Measurements from ENCODE around the gene CCL18.
"Not testable (repeated sequence)": the region's sequence is repeated elsewhere in the genome, so short reads cannot be mapped to it uniquely, and the experiment has no call there.

- not testable (repeated sequence) for TF ChIP-seq ZNF274 (IDR thresholded peaks at IDR 0.05; ENCODE audit: low read depth, low read length); YY1 (IDR thresholded peaks at IDR 0.05; ENCODE audit: insufficient read depth, insufficient read length)
Observed at GRCh38 chr17:36108265-36108664, 44.2 kb downstream of the CCL18 start.
